K562 (cell line): ENCODE results near the gene PNKD. TPM values are rescaled to one million over a fixed set of nuclear protein-coding genes. Genes with fewer than 3 reads are reported as not detected.

Source experiments
- ATAC-seq: fragments of 200-7000 bp; cut with Tn5 transposase; 3 replicates; pipeline ENCODE4 v1.9.1; 2020; ENCODE audit warnings: moderate library complexity
- BruUV-seq: library from RNA; stranded (reverse); fragments of 400-500 nt; replicated peaks from 2 replicates; lab custom pipeline; 2021; lab: Mats Ljungman, UMichigan
- CTCF ChIA-PET: fragments of 300-600 bp; formaldehyde crosslinking; extraction: SDS; loops from one replicate; lab custom pipeline; 2021; ENCODE audit warnings: low intra/inter-chr PET ratio; lab: Yijun Ruan, JAX
- POLR2A ChIA-PET: fragments of 300-600, 350-650 bp; sonication (Branson Sonifier 250); formaldehyde crosslinking; extraction: SDS; loops from one replicate; lab custom pipeline; 2021; ENCODE audit warnings: antibody characterized with exemption, inconsistent platforms; lab: Yijun Ruan, JAX
- DNase-seq, 4 experiments: peaks; one replicate each; pipeline versions ENCODE4 v3.0.0 to v3.0.0-alpha.2; 2011 to 2018; ENCODE audit warnings: low spot score in 3 of 4, mixed read lengths in 3 of 4; ENCODE audit errors: extremely low read depth in 1 of 4
- FAIRE-seq: peaks from 2 replicates; lab custom pipeline; 2011; peaks lifted over from hg19 to GRCh38; lab: Jason Lieb, UNC
- H2AFZ ChIP-seq: 2 replicates; pipeline ENCODE4 v1.6.0; 2011; ENCODE audit warnings: low read depth, low read length, control low read depth, inconsistent platforms
- H3K27ac ChIP-seq: fragments of 200-600 bp; 3 replicates; pipeline ENCODE4 v1.8.0; 2011; ENCODE audit warnings: low read depth, mild to moderate bottlenecking, control low read depth, inconsistent platforms, low read length, moderate library complexity, mixed read lengths; ENCODE audit errors: extremely low read depth
- H3K27me3 ChIP-seq, 2 experiments: fragments of 300-600 bp in 1 of 2; 2 replicates in 1 of 2; 3 replicates in 1 of 2; pipeline versions ENCODE4 v1.6.0 to v1.8.0; 2011; ENCODE audit warnings: inconsistent platforms in 2 of 2, low read length in 2 of 2, mild to moderate bottlenecking in 1 of 2, mixed read lengths in 1 of 2, moderate library complexity in 1 of 2; ENCODE audit not compliant: control insufficient read depth in 2 of 2, insufficient read depth in 2 of 2
- H3K36me3 ChIP-seq: fragments of 300-600 bp; 3 replicates; pipeline ENCODE4 v1.8.0; 2011; ENCODE audit warnings: mild to moderate bottlenecking, low read length, inconsistent platforms; ENCODE audit not compliant: control insufficient read depth, insufficient read depth
- H3K4me1 ChIP-seq, 2 experiments: fragments of 200-600 bp in 1 of 2; replicated peaks in 1 of 2; 2 replicates in 1 of 2; 3 replicates in 1 of 2; pipeline versions ENCODE4 v1.5.1 to v1.8.0; 2011; ENCODE audit warnings: inconsistent platforms in 2 of 2, low read length in 2 of 2, mild to moderate bottlenecking in 1 of 2, mixed read lengths in 1 of 2, moderate library complexity in 1 of 2; ENCODE audit not compliant: control insufficient read depth in 2 of 2, insufficient read depth in 2 of 2
- H3K4me2 ChIP-seq: 2 replicates; pipeline ENCODE4 v1.6.1; 2011; ENCODE audit warnings: low read length, control low read depth, inconsistent platforms, mixed read lengths; ENCODE audit not compliant: insufficient read depth
- H3K4me3 ChIP-seq: fragments of 200-600 bp; sonication (generic), shearing (Covaris generic); 2 replicates; pipeline ENCODE4 v1.5.1; 2016; ENCODE audit warnings: control low read depth, inconsistent platforms
- H3K79me2 ChIP-seq: fragments of 200-600 bp; 3 replicates; pipeline ENCODE4 v1.8.0; 2011; ENCODE audit warnings: low read length, inconsistent platforms; ENCODE audit not compliant: control insufficient read depth, insufficient read depth
- H3K9ac ChIP-seq, 2 experiments: 2 replicates each; pipeline versions ENCODE4 v1.6.0 to v1.6.1; 2011; ENCODE audit warnings: low read depth in 2 of 2, low read length in 2 of 2, control low read depth in 1 of 2, inconsistent platforms in 1 of 2, mild to moderate bottlenecking in 1 of 2, mixed read lengths in 1 of 2; ENCODE audit not compliant: insufficient read depth in 1 of 2
- H3K9me1 ChIP-seq: one replicate; pipeline ENCODE4 v1.6.0; 2011; ENCODE audit warnings: inconsistent platforms, mild to moderate bottlenecking, low read length, moderate library complexity; ENCODE audit not compliant: control insufficient read depth, insufficient read depth
- H3K9me3 ChIP-seq: replicated peaks from 2 replicates; pipeline ENCODE4 v1.5.1; 2011; ENCODE audit warnings: low read depth, low read length, inconsistent platforms; ENCODE audit not compliant: control insufficient read depth, insufficient read depth
- H4K20me1 ChIP-seq: replicated peaks from 2 replicates; pipeline ENCODE4 v1.6.1; 2011; ENCODE audit warnings: low read length, inconsistent platforms, mixed read lengths; ENCODE audit not compliant: control insufficient read depth, insufficient read depth
- ATF7 ChIP-seq: fragments of 450-650 bp; IDR thresholded peaks from 2 replicates; pipeline ENCODE4 v1.7.1; 2014; ENCODE audit warnings: mild to moderate bottlenecking, moderate library complexity
- BACH1 ChIP-seq: fragments of 200-800 bp; sonication (Bioruptor generic); IDR thresholded peaks from 2 replicates; pipeline ENCODE4 v1.6.1; 2016; ENCODE audit warnings: missing genetic modification characterization, missing compliant biosample characterization
- CHCHD3 ChIP-seq: fragments of 250-450 bp; sonication (Bioruptor Pico); IDR thresholded peaks from 2 replicates; pipeline ENCODE4 v2.1.2; 2022; ENCODE audit warnings: mild to moderate bottlenecking
- MBD1 ChIP-seq: fragments of 250-450 bp; sonication (Bioruptor Pico); IDR thresholded peaks from 2 replicates; pipeline ENCODE4 v1.8.0; 2022; ENCODE audit warnings: inconsistent platforms
- NELFE ChIP-seq: IDR thresholded peaks from 2 replicates; pipeline ENCODE4 v1.6.1; 2011; ENCODE audit warnings: mild to moderate bottlenecking; ENCODE audit not compliant: insufficient read depth, insufficient read length
- TBP ChIP-seq: optimal IDR thresholded peaks from 2 replicates; pipeline ENCODE3; 2011; ENCODE audit warnings: low read depth, low read length, improper control_type of control experiment
- TOE1 ChIP-seq, 2 experiments: fragments of 450-650 bp in 1 of 2; sonication (generic) in 1 of 2; formaldehyde crosslinking in 1 of 2; IDR thresholded peaks; 2 replicates each; pipeline versions ENCODE4 v1.7.1 to v1.8.0; 2016 to 2022; ENCODE audit warnings: borderline replicate concordance in 2 of 2, mild to moderate bottlenecking in 2 of 2, antibody characterized with exemption in 1 of 2, inconsistent platforms in 1 of 2, low read depth in 1 of 2, missing genetic modification reagents in 1 of 2, moderate library complexity in 1 of 2
- ZBTB40 ChIP-seq, 2 experiments: fragments of 450-650 bp in 1 of 2; sonication (generic) in 1 of 2; formaldehyde crosslinking in 1 of 2; IDR thresholded peaks; 2 replicates each; pipeline versions ENCODE4 v1.7.1 to v1.9.0; 2016 to 2022; ENCODE audit warnings: inconsistent platforms in 1 of 2, mild to moderate bottlenecking in 1 of 2, missing genetic modification reagents in 1 of 2
- ZNF764 ChIP-seq: fragments of 250-450 bp; sonication (Bioruptor Pico); IDR thresholded peaks from 2 replicates; pipeline ENCODE4 v1.4.0; 2020; ENCODE audit warnings: low read depth, mild to moderate bottlenecking, moderate library complexity
- WGBS: fragments of 100-300 bp; shearing (Covaris generic); methylation state at CpG from one replicate; pipeline ENCODE4 v1.1.6; 2016; ENCODE audit warnings: low coverage, mixed read lengths; ENCODE audit not compliant: insufficient coverage; ENCODE audit errors: missing lambda C conversion rate; 5-methylcytosine and 5-hydroxymethylcytosine counted together
- in situ Hi-C: fragments of 300-500 bp; cut with MboI; formaldehyde crosslinking; loops from 4 replicates; pipeline ENCODE4 v1.15.0; 2018; ENCODE audit warnings: inconsistent platforms, mixed read lengths
- intact Hi-C: fragments of 100-400 bp; cut with micrococcal nuclease; formaldehyde crosslinking; loops from 2 replicates; pipeline ENCODE4 v1.14.2; 2022
- polyA plus RNA-seq, 8 experiments: library from polyadenylated mRNA; depleted of rRNA in 4 of 8; stranded (reverse) in 5 of 8; unstranded in 3 of 8; fragments of >200 nt; fragmentation: Nextera tagmentation in 2 of 8; fragmentation: Illumina TruSeq in 1 of 8; extraction: Ambion mirVana in 2 of 8; extraction: Trizol in 1 of 8; gene quantifications; 2 replicates each; pipeline versions ENCODE4 v1.2.1 to v1.2.3, GENCODE V29; 2011 to 2014; ENCODE audit warnings: inconsistent platforms in 1 of 8, missing spikeins in 1 of 8
- total RNA-seq, 7 experiments: library from RNA; depleted of rRNA in 6 of 7; stranded (reverse); fragments of >200 nt in 6 of 7; fragmentation: Illumina TruSeq in 2 of 7; extraction: Trizol in 2 of 7; gene quantifications; 2 replicates each; pipeline versions ENCODE4 v1.2.1 to v1.2.3, GENCODE V29; 2011 to 2021; ENCODE audit warnings: low replicate concordance in 1 of 7
- TF ChIP-seq, protein P1 (sequence below): fragments of 450-650 bp; IDR thresholded peaks from 2 replicates; pipeline ENCODE4 v1.6.1; 2016; ENCODE audit warnings: missing biosample characterization, missing genetic modification characterization

The PNKD gene
- total and polyA plus RNA-seq, 9 of the 15 experiments (the other 6 are each of a cell fraction or from before 2014, with no cell fraction given), result 26.0 to 105 (median 60.1) TPM

GRCh38 chr2:218369330-218369729, 99.0 kb downstream of the PNKD start:
- Histone ChIP-seq H3K36me3 (no peaks in the 10 kb centered on the region), H3K4me1 (peaks cover 6 to 22% of the 10 kb centered on the region in 2 experiments; a peak in 4 of 5 replicates), H3K9ac (no peak overlapping the region), H3K9me1 (no peaks in the 10 kb centered on the region), H3K4me3 (no peak overlapping the region), H3K4me2 (no peak overlapping the region), H3K9me3 (no peaks in the 10 kb centered on the region), H4K20me1 (no peaks in the 10 kb centered on the region), H2AFZ (no peak overlapping the region), H3K27me3 (no peaks in the 10 kb centered on the region), H3K27ac (no peak overlapping the region), H3K79me2 (peaks cover 6% of the 10 kb centered on the region; the same call in 2 of the 3 replicates)
- CTCF ChIA-PET, result no interaction called here
- POLR2A ChIA-PET, result interaction anchor here (1.5 kb wide), 1 partner anchor 25 kb away, joined by 4 read pairs; no protein-coding TSS in a partner anchor
- no peak for FAIRE-seq
- 37% methylated on average over 2 of the region's 2 CpGs for WGBS
- DNase-seq, result no peak
- no peak for ATAC-seq
- no TSS peak for BruUV-seq
- in situ Hi-C loops (no loop called here), intact Hi-C loops (loop anchor here (2.0 kb wide), 1 partner anchor 27 kb away; no protein-coding TSS in a partner anchor)
- TF ChIP-seq, protein P1, sequence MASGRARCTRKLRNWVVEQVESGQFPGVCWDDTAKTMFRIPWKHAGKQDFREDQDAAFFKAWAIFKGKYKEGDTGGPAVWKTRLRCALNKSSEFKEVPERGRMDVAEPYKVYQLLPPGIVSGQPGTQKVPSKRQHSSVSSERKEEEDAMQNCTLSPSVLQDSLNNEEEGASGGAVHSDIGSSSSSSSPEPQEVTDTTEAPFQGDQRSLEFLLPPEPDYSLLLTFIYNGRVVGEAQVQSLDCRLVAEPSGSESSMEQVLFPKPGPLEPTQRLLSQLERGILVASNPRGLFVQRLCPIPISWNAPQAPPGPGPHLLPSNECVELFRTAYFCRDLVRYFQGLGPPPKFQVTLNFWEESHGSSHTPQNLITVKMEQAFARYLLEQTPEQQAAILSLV (tag), result no peak
- TF ChIP-seq TBP, result no peak
- TF ChIP-seq TOE1 (IDR thresholded peaks at IDR 0.05; ENCODE audit: borderline replicate concordance), result no peak
- TF ChIP-seq TOE1 (CRISPR knock-in tag; IDR thresholded peaks at IDR 0.05; ENCODE audit: borderline replicate concordance, low read depth), result no peak
- no peak for TF ChIP-seq NELFE
- TF ChIP-seq BACH1 (tag), result no peak
- TF ChIP-seq ATF7, result no peak
- TF ChIP-seq MBD1 (CRISPR knock-in tag), result no peak
- TF ChIP-seq CHCHD3 (CRISPR knock-in tag), result no peak
- no peak for TF ChIP-seq ZBTB40 (IDR thresholded peaks at IDR 0.05)
- TF ChIP-seq ZBTB40 (CRISPR knock-in tag; IDR thresholded peaks at IDR 0.05), result no peak
- no peak for TF ChIP-seq ZNF764 (CRISPR knock-in tag)
